NCI-H2196 (cell line): Measurements from ENCODE around the gene KRT33A.
"Not testable (repeated sequence)": the region's sequence is repeated elsewhere in the genome, so short reads cannot be mapped to it uniquely, and the experiment has no call there.

Experiments used
- DNase-seq: peaks from one replicate; lab custom pipeline; 2025; ENCODE audit not compliant: unreplicated experiment; lab: John Stamatoyannopoulos, UW

The KRT33A gene

DNA sequence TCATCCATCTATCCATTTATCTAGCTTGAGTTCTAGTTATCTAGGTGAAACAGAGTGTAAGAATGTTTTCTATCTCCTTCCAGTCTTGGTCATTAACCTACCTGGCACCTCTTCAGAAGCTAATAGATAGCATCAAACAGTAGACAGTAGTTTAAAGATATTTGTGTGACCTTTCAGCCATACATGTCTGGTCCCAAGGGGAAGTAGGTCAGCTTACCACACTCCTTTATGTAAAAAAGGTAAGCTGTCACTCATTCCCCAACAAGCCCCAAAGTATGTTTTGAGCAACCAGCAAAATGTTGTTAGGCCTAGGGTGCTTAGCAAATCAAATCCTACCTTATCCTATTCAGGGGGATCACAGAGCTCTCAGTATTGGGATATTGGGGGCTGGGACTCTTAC is 15.4 kb upstream of the KRT33A start:
- DNase-seq: no peak

DNA sequence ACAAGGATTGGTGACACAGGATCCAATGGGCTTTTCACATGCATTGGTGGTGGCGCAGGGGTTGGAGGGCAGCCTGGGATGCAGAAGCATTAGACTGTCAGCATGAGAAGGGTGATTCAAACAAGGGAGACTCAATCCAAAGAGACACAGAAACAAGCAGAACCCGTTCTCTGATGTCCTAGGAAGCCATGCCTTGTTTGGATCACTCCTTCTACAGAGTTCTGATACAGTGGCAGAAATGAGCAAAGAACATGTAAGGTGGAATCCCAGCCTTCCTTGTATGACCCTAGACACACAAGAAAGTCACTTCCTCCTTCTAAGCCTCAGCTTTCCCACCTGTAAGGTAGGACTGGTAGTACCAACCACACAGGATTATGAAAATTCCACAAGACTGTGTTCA is 13.3 kb upstream of the KRT33A start:
- no peak for DNase-seq

DNA sequence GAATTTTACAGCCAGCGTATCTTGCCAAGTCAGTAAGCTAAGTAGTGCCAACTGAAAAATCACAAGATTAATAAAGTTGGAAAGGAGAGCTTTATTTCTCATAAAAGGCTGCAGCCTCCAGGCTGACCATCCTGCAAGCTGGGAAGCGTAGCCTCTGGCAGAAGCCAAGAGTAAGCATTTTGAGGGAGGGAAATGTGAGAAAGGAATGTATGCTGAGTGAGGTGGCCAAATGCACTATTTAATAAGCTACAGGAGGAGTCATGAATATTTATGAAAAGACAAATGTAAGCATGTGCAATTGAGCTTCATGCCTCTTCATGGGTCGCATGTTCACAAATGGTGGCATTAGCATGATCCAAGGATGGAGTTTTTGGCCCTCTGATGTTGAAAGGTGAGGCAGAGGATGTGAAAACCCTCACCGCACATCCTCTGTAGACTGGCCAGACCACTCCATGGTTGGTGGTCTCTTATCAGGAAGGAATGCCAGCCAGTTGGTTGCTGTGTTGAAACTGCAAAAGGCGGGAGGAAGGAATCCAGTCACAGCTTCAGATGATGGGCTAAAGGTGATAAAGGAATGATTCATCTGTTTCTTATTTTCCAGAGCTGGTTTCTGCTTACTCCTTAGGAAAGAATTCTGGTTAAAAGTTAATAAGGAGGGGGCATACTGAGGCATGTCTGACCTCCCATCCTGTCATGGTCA is 9.8 kb upstream of the KRT33A start:
- no peak for DNase-seq

DNA sequence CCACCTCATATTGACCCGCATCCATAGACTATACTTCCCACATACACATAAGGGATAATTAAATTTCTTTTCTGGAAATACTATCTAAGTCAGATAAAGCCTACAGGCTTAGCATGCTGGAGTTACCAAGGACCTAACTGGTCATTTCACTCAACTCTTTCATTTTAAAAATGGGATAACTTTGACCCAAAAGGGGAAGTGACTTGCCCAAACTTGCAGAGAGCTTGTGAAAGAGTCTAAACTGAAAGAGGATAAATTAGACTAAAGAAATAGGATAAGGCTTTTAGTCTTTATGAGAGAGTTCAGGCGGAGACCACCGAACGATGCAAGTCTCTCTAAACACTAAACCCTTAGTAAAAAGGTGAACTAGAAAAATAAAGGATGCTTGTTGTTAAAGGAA is 3.9 kb upstream of the KRT33A start:
- no peak for DNase-seq

DNA sequence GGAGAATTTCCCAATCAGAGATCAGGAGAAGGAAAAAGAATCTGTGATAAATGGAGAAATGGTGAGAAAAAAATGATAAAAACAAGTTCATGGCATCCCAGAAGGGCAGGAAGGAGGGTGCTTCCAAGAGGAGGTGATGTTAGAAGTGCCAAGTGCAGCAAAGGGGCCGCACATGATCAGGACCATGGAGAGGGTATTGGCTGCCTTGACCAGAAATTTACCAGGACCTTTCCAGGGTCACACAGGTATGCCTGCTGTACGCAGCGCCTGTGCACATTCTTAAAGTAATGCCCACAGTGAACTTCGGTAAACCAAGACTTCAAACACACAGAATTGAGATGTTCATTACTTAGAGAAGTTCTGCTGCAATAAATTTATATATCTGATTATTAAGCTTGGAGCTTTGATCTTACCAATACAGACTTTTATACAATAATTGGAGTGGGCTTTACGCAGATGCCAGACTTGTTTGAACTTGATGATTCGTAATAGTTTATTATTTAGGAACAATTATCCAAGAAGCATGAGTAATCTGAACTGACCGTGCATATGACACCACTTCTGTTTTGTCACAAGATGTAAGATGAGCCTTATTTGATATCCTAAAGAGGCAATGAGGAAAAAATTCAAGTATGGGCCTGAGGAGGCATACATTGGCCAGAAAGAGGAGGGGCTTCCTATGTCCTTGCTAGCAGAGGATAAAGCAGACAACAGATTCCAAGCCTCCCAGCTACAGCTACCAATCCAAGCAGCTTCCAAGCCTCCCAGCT is 2.2 kb upstream of the KRT33A start:
- no peak for DNase-seq

DNA sequence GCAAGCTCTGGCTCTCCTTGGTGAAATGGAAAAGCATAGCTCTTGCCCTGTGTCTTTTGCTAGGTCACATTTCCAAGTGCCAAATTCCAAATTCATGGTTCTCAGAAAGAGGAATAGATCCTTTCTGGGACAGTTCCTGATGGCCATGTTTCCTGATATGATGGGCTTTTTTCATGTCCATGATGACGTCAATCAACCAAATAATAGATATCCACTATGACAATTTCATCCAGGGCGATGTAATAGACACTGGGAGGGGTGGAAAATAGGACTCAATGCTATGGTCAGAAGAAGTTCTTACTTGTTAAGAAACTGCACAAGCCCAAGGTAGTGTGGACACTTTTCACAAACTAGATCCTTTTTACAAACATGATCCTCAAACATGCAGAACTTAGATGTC is 549 bp upstream of the KRT33A start:
- no peak for DNase-seq

DNA sequence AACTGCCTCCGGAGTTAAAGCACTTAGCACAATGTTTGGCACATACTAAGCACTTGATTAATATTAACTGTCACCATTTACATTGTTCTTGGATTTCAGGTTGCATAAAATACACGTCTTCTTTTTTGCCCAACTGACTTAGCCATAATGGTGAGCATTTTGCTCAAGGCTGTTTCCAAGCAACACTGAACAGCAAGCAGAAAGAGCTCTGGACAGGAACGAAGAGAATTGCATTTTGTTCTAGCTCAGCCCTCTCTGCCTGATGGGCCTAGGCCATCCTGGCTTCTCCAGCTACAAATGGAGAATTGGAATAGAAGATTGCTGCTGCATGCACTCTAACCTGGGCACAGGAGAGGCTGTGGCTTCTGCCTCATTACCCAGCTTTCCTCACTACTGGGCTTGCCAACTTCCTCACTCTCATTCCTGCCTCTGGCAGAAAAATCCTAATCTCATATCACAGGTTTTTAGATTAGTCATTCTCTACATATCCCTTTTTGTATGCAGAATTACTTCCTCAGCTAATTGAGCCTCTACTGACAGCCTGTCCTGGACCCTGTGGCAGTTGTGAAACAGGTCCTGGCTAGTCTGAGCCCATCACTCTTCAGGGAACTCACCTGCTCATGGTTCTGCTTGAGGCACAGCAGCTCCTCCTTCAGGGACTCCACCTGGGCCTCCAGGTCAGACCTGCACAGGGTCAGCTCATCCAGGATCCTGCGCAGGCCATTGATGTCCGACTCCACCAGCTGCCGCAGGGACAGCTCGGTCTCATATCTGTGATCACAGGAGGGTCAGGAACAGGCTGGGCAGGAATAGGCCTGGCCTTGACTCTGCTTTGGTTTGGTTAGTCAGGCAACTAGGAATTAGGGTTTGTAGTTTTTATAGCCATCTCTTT is 2.5 kb downstream of the KRT33A start:
- no peak for DNase-seq

DNA sequence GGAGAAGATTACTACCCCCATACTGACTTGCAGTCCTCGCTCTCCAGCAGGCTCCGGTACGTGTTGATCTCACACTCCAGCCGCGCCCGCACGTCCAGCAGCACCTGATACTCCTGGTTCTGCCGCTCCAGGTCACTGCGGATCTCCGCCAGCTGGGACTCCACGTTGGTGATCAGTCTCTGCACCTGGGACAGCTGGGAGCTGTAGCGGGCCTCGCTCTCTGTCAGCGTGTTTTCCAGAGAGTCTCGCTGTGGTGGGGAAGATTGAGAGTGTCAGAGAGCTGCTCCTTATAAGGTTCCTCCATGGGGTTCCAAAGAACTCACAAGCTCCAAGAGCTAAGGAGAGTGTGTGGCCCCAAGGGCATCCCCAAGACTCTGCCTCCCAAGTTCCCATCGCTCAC is 4.2 kb downstream of the KRT33A start:
- DNase-seq: not testable (repeated sequence)

DNA sequence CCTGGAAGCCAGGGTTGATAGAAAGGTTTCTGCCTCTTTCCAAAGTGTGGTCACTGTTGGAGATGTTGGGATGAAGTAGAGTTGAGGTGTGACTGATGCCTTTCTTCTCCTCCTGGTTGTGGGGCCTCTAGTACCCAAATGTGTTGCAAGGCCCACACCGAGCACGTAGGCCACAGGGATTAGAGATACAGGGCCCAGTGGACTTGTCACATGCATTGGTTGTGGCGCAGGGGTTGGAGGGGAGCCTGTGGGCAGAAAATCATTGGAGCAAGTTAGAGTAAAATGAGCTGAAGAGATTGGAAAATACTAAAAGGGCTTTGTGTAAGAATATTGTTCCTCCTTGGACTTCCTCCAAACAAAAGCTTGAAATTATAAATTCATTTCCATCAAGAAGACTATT is 4.6 kb downstream of the KRT33A start:
- DNase-seq: no peak

DNA sequence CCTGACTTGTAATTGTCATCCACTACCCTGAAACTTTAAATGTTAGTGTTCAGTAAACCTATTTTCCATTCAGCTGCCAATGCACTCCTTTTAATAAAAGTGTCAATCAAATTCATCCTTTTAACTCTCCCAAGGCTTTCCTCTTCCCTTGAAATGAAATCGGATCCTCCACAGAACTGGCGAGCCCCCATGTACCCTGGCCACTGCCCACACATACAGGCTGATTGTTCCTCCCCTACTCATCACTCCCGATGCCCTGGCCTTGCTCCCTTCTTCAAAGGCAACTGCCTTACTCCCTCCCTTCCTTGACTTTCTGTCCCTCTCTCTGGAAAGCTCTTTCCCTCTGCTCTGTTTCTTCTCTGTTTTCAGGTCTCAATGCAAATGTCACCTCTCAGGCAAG is 7.6 kb downstream of the KRT33A start:
- no peak for DNase-seq

DNA sequence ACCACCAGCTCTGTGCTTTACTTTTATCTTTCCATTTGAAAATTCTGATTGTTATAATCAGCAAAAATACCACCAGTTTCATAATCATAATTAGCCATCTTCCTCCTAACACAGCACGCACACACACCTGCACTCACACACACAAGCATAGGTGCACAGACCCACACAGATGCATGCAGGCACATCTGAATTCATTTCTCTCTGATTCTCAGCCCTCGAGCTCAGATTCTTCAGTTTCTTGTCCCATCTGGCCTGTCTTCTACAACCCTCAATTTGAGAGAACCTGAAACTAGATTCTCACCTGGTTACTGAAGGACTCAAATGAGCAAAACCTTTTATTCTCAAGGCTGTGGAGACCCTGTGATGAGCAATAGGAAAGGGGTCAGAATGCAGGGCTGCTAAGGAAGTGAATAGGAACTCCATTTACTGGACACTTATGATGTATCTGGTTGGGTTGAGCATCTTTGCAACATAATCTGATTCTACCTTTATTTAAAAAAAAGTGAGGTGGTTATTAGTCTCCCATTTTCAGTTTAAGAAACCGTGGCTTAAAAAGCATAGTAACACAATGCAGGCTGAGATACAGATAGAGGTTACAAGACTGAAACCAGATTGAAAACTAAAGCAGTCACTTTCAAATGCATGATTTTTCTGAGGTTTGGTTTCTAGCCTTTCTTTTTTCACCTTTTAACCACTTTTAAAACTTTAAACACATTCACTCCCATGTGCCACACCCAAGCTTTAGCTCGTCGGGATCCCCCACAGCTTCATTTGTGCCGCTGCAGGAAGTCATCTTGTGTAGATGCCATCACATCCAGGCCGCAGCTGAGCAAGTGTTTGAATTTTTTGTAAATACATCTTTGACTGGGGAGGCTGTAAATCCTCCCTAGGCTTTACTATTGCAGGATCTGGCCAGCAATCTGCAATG is 9.4 kb downstream of the KRT33A start:
- DNase-seq: no peak

DNA sequence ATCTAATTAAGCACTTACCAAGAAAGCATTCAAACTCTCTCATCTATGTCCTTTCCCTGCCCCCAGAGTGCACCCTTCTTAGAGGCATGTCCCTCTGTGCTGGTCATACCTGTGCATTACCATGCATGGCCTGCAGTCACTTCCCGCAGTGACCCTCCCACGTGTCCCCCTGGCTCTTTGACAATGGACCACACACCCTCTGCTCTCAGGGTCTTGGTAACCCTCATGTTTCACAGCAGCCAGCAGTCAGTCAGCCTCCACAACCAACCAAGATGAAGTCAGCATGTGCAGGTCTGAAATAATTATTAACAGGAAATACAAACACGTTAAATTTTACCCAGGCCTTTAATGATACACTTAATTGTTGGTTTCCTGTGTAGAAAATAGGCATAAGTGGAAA is 10.1 kb downstream of the KRT33A start:
- DNase-seq: no peak

DNA sequence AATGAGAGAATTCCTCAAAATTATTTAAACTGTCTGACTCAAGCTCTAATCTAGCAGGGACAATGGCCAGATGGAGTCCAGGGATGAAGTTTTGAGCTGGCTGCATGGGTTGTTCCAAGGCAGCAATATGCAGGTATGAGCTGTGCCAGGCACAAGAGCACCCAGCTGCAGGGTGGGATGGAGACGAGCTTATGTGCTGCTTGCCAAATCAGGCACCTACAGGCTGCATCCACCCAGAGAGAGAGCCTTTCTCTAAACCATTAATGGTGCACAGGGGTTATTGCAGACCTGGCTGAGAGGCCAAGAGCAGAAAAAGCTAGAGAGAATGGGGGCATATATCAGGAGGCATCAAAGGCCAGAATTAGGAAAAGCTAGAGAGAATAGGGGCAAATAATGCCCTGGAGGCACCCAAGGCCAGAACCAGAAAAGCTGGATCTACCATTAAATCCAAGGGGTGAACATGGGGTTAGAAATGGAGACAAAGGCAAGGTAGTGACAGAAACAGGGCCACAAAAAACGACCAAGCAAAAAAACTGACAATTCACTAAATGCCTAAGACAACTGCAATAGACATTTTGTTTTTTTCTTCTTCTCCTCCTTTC is 11.0 kb downstream of the KRT33A start:
- no peak for DNase-seq

DNA sequence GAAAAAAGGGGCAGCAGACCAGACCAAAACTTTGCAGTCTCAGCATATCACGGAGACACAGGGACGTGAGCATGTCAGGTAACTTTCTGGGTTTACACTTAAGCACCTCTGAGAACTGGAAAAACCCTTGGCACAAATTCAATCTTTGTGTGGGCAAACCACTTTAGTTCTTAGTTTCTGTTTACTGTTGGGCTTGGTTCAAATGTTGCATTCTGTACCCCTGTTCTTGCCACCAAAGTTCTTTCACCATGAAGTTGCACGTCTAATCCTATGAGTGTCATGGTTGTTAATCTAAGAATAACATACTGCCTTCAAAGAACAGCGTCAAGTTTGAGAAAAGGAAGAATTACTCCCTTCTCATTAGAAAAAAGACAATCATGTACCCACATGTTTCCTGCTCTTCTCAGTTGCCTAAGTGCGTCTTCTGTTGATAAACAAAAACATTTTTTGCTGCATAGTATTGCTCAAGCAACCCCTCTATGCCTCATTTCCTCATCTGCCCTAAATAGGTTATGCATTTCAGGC is 11.6 kb downstream of the KRT33A start:
- DNase-seq: no peak

DNA sequence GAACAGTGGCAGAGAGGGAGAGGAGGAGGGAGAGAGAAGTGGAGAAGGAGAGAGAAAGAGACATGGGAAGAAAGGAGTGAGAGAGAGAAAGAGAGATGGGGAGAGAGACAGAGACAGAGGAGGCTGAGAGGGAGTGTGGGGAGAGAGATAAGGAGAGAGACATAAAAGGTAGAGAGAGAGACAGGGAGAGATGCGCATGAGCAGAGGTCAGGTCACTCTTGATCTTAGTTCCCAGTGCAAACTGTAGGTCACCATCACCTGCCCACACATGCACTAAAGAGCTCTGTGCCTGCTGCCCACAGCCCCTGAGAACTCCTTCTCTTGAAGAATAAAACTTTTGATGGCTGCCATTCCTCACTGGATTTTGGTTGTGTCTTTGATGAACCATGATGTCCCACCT is 14.9 kb downstream of the KRT33A start:
- no peak for DNase-seq

DNA sequence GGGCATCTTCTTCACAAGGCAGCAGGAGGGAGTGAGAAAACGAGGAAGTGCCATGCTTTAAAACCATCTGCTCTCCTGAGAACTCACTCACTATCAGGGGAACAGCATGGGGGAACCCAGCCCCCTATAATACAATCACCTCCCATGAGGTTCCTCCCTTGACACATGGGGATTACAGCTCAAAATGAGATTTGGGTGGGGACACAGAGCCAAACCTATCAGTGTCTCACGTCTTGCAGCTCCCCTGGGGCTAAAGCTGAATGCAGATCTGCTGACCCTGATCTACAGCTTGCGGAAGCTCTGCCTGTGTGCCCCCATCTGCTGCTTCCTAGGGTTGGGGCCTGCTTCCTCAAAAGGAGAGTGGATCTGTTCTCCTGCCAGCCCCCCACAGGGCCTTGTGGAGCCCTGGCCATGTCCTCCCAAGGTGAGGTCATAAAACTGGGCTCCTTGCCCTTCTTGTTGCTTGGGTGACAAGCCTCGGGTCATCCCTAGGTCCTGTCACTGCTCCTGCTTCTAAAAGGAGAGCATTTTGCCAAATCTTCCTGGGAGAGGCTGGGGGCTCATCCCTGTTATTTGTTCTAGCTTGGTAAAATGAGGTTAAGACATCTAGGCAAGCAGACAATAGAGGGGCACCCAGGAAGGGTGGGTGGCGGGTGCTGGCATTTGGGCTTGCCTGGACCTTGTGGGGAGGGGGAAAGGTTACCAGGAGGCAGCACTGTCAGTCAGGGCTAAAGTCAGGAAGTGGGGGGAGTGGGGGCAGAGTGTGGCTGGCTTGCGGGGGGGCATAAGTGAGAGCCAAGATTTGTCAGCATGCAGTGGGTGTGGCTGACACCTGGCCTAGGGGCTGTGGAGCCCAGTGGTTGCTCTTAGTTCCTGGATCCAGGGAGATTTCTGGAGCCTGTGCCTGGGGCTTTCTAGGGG is 16.0 kb downstream of the KRT33A start:
- DNase-seq: no peak

DNA sequence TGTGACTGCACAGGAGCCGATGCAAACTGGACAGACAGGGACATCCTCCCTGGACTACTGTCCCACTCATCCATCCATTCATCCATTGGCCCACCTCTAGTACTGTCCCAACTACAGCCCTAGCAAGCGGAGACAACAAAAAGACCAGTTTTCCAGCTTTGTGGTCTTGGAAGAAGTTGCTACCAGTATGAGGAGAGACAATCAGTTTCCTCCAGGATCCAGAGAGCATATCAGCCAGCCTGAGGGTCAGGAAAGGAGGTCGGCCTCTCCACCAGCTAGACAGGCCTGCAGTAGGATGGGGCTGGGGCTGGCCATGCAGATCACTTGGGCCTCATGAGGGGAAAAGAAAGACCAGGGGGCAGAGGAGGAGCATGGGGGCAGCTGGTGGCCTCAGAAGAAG is 16.8 kb downstream of the KRT33A start:
- DNase-seq: no peak

DNA sequence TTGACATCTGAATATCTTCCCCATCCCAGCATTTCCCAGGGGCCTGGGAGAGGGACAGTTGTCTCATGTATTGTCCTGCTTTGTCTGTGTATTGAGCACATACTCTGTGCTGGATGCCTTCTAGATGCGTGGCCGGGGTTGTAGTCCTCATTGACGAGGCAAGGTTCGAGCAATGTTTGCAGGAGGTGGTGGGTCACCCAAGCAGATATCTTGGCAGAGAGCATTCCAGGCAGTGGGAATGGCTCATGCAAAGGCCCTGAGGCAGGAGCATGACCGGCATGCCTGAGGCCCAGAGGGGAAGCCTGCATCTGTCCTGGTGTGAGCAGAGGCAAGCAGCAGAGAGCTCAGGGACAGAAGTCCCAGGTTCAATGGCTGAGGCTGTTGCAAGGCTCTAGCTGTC is 17.5 kb downstream of the KRT33A start:
- DNase-seq: no peak

DNA sequence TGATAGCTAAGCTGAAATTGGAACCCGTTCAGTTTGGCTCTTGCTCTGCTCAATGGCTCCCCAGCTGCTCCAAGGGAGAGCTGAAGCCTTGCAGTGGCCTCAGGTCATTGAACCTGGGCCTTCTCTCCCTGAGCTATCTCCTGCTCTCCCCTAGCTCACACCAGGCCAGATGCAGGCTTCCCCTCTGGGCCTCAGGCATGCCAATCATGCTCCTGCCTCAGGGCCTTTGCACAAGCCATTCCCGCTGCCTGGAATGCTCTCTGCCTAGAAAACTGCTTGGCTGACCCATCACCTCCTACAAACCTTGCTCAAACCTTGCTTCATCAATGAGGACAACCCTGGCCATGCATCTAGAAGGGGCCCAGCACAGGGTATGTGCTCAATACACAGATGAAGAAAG is 18.4 kb downstream of the KRT33A start:
- no peak for DNase-seq
